ENCODE results near the gene URB1. TPM values are rescaled to one million over a fixed set of nuclear protein-coding genes. Genes with fewer than 3 reads are reported as not detected.

URB1 gene
- total RNA-seq, 1 donor from 2014 or later: 15.5 TPM

DNA sequence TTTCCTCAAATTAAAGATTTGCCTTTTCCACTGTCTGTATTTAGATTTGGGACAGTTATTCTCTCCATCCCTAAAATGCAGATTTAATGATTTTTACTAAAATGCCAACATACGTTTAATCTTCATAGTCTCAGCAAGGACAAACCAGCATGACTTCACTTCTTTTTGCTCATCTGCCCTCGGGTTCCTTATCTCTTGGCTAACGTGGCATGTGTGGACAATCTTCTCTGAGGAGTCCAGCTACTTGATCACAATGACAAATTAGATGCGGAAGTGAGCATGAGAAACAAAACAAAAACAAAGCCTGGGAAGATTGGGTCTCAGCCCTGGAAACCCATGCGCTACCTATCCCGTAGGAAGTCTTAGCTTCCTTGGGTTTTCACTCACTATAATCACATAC lies 93.1 kb downstream of the URB1 start:
- TF ChIP-seq, protein P1, sequence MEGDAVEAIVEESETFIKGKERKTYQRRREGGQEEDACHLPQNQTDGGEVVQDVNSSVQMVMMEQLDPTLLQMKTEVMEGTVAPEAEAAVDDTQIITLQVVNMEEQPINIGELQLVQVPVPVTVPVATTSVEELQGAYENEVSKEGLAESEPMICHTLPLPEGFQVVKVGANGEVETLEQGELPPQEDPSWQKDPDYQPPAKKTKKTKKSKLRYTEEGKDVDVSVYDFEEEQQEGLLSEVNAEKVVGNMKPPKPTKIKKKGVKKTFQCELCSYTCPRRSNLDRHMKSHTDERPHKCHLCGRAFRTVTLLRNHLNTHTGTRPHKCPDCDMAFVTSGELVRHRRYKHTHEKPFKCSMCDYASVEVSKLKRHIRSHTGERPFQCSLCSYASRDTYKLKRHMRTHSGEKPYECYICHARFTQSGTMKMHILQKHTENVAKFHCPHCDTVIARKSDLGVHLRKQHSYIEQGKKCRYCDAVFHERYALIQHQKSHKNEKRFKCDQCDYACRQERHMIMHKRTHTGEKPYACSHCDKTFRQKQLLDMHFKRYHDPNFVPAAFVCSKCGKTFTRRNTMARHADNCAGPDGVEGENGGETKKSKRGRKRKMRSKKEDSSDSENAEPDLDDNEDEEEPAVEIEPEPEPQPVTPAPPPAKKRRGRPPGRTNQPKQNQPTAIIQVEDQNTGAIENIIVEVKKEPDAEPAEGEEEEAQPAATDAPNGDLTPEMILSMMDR (IDR thresholded peaks at IDR 0.05; ENCODE audit: partially characterized antibody, unreplicated experiment): no peak
- DNase-seq: no peak
- no peak overlapping the region for H3K4me3 Mint-ChIP-seq (ENCODE audit: unreplicated experiment)
- H3K27me3 Mint-ChIP-seq (ENCODE audit: unreplicated experiment): peaks cover 2% of the 10 kb centered on the region
- peaks cover 10% of the 10 kb centered on the region for H3K4me1 Mint-ChIP-seq (ENCODE audit: low read depth, unreplicated experiment)
- no peaks in the 10 kb centered on the region for H3K36me3 Mint-ChIP-seq (ENCODE audit: unreplicated experiment)
- peaks cover 3% of the 10 kb centered on the region for H3K9me3 Mint-ChIP-seq (ENCODE audit: unreplicated experiment)
- H3K27ac Mint-ChIP-seq (ENCODE audit: unreplicated experiment): no peak overlapping the region

DNA sequence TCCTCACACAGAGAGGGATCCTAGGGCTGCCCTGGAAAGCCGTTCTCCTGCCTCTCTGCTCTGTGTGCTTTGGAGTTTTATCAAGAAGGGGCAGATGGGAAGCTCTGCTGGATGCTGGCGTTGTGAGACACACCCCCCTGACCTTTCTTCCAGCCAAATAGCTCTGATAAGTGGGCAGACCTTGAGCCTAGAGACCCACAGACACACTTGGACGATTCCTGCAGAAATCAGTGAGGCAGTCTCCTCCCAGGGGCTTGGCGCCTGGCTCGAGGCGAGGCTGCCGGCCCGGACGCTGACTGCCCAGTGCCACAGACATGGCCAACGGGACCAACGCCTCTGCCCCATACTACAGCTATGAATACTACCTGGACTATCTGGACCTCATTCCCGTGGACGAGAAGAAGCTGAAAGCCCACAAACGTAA lies 94.1 kb downstream of the URB1 start, which contains the start of gene MRAP:
MRAP (plus strand) TSS at position 198 of the 424 bp plus-strand sequence; CDS start at position 315, 117 bp downstream.
- DNase-seq: no peak
- Mint-ChIP-seq H3K4me3 (ENCODE audit: unreplicated experiment) (no peak within 1 kb of the TSS), H3K27ac (ENCODE audit: unreplicated experiment) (no peak within 1 kb of the TSS), H3K9me3 (ENCODE audit: unreplicated experiment) (peaks cover 3% of the 10 kb centered on the region), H3K4me1 (ENCODE audit: low read depth, unreplicated experiment) (peaks cover 11% of the 10 kb centered on the region), H3K36me3 (ENCODE audit: unreplicated experiment) (no peaks in the 10 kb centered on the region), H3K27me3 (ENCODE audit: unreplicated experiment) (peaks cover 4% of the 10 kb centered on the region)
- TF ChIP-seq, protein P1 (IDR thresholded peaks at IDR 0.05; ENCODE audit: partially characterized antibody, unreplicated experiment): no peak

DNA sequence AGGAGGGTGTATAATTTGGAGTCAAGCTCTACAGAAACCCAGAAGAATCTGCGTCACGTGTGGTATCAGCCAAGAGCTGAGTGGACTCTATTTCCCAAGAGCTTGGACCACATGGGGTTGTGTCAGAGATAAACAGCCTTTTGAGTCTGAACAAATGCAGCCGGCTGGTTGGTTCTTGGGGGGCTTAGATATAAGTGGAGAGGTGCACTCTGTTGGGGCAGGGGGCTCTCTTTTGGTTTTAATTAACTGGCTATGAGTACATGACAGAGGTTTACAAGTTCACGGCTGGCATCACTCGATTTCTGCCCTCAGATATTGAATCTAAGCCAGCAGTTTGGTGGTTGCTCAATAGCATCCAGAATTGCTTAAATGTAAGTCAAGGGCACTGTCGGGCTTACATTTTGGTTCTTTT lies 94.7 kb downstream of the URB1 start:
- Mint-ChIP-seq H3K27me3 (ENCODE audit: unreplicated experiment) (peaks cover 4% of the 10 kb centered on the region), H3K36me3 (ENCODE audit: unreplicated experiment) (no peaks in the 10 kb centered on the region)
- TF ChIP-seq, protein P1 (IDR thresholded peaks at IDR 0.05; ENCODE audit: partially characterized antibody, unreplicated experiment): no peak

DNA sequence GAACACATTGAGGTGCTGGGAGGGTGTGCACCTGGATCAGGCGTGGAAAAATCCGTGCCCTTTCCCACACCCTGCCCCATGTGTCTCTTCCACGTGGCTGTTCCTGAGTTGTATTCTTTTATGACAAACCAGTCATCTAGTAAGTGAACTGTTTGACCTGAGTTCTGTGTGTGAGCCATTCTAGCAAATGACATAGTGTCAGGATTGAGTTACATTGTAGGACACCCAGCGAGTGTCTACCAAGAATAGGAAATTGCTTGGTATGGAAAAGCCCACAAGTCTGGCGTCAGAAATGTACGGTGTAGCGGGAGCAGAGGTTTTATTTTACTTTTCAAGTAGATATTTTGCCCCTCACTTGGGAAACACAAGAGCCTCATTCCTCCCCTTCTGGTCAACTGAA lies 95.4 kb downstream of the URB1 start:
- H3K9me3 Mint-ChIP-seq (ENCODE audit: unreplicated experiment): peaks cover 3% of the 10 kb centered on the region
- no peak for DNase-seq
- H3K36me3 Mint-ChIP-seq (ENCODE audit: unreplicated experiment): no peaks in the 10 kb centered on the region
- TF ChIP-seq, protein P1 (IDR thresholded peaks at IDR 0.05; ENCODE audit: partially characterized antibody, unreplicated experiment): no peak
- no peak overlapping the region for H3K27ac Mint-ChIP-seq (ENCODE audit: unreplicated experiment)
- no peak overlapping the region for H3K4me3 Mint-ChIP-seq (ENCODE audit: unreplicated experiment)
- peaks cover 4% of the 10 kb centered on the region for H3K27me3 Mint-ChIP-seq (ENCODE audit: unreplicated experiment)
- H3K4me1 Mint-ChIP-seq (ENCODE audit: low read depth, unreplicated experiment): peaks cover 18% of the 10 kb centered on the region

More for the DNA sequence above, 94.7 kb downstream of the URB1 start:
- H3K9me3 Mint-ChIP-seq (ENCODE audit: unreplicated experiment): peaks cover 3% of the 10 kb centered on the region
- H3K4me1 Mint-ChIP-seq (ENCODE audit: low read depth, unreplicated experiment): peaks cover 14% of the 10 kb centered on the region
- no peak overlapping the region for H3K4me3 Mint-ChIP-seq (ENCODE audit: unreplicated experiment)
- DNase-seq: no peak
- H3K27ac Mint-ChIP-seq (ENCODE audit: unreplicated experiment): no peak overlapping the region

DNA sequence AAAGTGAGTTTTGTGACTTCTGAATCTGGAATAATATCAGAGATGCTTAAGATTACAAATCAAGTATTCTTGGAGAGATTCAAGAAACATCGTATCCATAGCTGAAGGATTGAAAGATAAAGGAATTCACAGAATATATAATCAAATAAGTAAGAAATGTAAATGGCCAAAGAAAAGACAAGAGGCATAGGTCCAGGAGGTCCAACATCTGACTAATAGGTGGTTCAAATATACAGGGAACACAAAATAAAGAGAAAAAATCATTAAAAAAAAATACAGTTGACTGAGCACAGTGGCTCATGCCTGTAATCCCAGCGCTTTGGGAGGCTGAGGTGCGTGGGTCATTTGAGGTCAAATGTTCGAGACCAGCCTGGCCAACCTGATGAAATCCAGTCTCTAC lies 107.3 kb downstream of the URB1 start:
- no peak overlapping the region for H3K4me3 Mint-ChIP-seq (ENCODE audit: unreplicated experiment)
- H3K36me3 Mint-ChIP-seq (ENCODE audit: unreplicated experiment): peaks cover 4% of the 10 kb centered on the region
- no peaks in the 10 kb centered on the region for H3K4me1 Mint-ChIP-seq (ENCODE audit: low read depth, unreplicated experiment)
- TF ChIP-seq, protein P1 (IDR thresholded peaks at IDR 0.05; ENCODE audit: partially characterized antibody, unreplicated experiment): no peak
- DNase-seq: no peak
- H3K27ac Mint-ChIP-seq (ENCODE audit: unreplicated experiment): no peak overlapping the region
- no peaks in the 10 kb centered on the region for H3K9me3 Mint-ChIP-seq (ENCODE audit: unreplicated experiment)
- no peaks in the 10 kb centered on the region for H3K27me3 Mint-ChIP-seq (ENCODE audit: unreplicated experiment)

All from glutamatergic neuron (in vitro differentiated cells).